H1 (cell line): ENCODE measurements around the gene FOXRED1. TPM values are rescaled to one million over a fixed set of nuclear protein-coding genes. Genes with fewer than 3 reads are reported as not detected.

Experiments used
- CTCF ChIA-PET: fragments of 300-600 bp; sonication (Branson Sonifier 250); formaldehyde crosslinking; loops from one replicate; lab custom pipeline; 2021; ENCODE audit not compliant: partially characterized antibody; lab: Charles Lee
- POLR2A ChIA-PET: fragments of 300-600 bp; sonication (Branson Sonifier 250); formaldehyde crosslinking; loops from one replicate; lab custom pipeline; 2021; ENCODE audit warnings: inconsistent platforms; ENCODE audit not compliant: partially characterized antibody; lab: Charles Lee
- DNase-seq, 2 experiments: peaks; one replicate each; pipeline versions ENCODE4 v3.0.0 to v3.0.0-alpha.2; 2010 to 2022; ENCODE audit warnings: low spot score in 2 of 2, low read depth in 1 of 2, mixed read lengths in 1 of 2
- FAIRE-seq: peaks from 2 replicates; lab custom pipeline; 2011; peaks lifted over from hg19 to GRCh38; lab: Jason Lieb, UNC
- H2AFZ ChIP-seq: 2 replicates; pipeline ENCODE4 v1.8.1; 2012; ENCODE audit warnings: low read length, inconsistent platforms
- H2AK5ac ChIP-seq: 2 replicates; pipeline ENCODE4 v1.6.1; 2013; ENCODE audit warnings: low read depth, low read length
- H2BK120ac ChIP-seq: replicated peaks from 2 replicates; pipeline ENCODE3; 2013; ENCODE audit warnings: low read depth, low read length, inconsistent platforms
- H2BK12ac ChIP-seq: 2 replicates; pipeline ENCODE4 v1.6.1; 2013; ENCODE audit warnings: low read depth, low read length
- H2BK15ac ChIP-seq: 2 replicates; pipeline ENCODE4 v1.6.1; 2013; ENCODE audit warnings: low read length
- H2BK20ac ChIP-seq: 2 replicates; pipeline ENCODE4 v1.6.1; 2013; ENCODE audit warnings: low read length
- H2BK5ac ChIP-seq: 2 replicates; pipeline ENCODE4 v1.6.1; 2013; ENCODE audit warnings: low read depth, low read length
- H3K14ac ChIP-seq: 2 replicates; pipeline ENCODE4 v1.6.1; 2013; ENCODE audit warnings: inconsistent platforms; ENCODE audit not compliant: insufficient read length
- H3K18ac ChIP-seq: 2 replicates; pipeline ENCODE4 v1.6.1; 2013; ENCODE audit warnings: low read length; ENCODE audit errors: extremely low read depth
- H3K23ac ChIP-seq: 2 replicates; pipeline ENCODE4 v1.6.1; 2013; ENCODE audit warnings: inconsistent platforms; ENCODE audit not compliant: insufficient read length
- H3K23me2 ChIP-seq: 2 replicates; pipeline ENCODE4 v1.6.1; 2013; ENCODE audit warnings: low read depth, low read length
- H3K27ac ChIP-seq: 2 replicates; pipeline ENCODE4 v1.6.1; 2011; ENCODE audit warnings: low read depth, low read length, inconsistent platforms
- H3K27me3 ChIP-seq, 4 experiments: replicated peaks in 1 of 4; 1 replicate in 1 of 4; 2 replicates in 3 of 4; pipeline versions ENCODE4 v1.6.1 to v1.8.1; 2011 to 2013; ENCODE audit warnings: low read length in 3 of 4, mild to moderate bottlenecking in 3 of 4, inconsistent platforms in 2 of 4, mixed read lengths in 2 of 4, moderate library complexity in 1 of 4; ENCODE audit not compliant: control insufficient read depth in 3 of 4, insufficient read depth in 3 of 4; ENCODE audit errors: extremely low read depth in 1 of 4
- H3K36me3 ChIP-seq, 4 experiments: 2 replicates each; pipeline versions ENCODE4 v1.6.1 to v1.8.1; 2011 to 2013; ENCODE audit warnings: mild to moderate bottlenecking in 4 of 4, low read length in 3 of 4, moderate library complexity in 2 of 4, control low read depth in 1 of 4, inconsistent platforms in 1 of 4; ENCODE audit not compliant: insufficient read depth in 4 of 4, control insufficient read depth in 2 of 4
- H3K4ac ChIP-seq: replicated peaks from 2 replicates; pipeline ENCODE3; 2013; ENCODE audit warnings: low read length, low read depth, mixed read lengths, inconsistent platforms; ENCODE audit not compliant: insufficient read length
- H3K4me1 ChIP-seq, 4 experiments: replicated peaks in 1 of 4; 1 replicate in 1 of 4; 2 replicates in 3 of 4; pipeline versions ENCODE4 v1.6.1 to v1.8.1; 2011 to 2013; ENCODE audit warnings: low read length in 3 of 4, inconsistent platforms in 2 of 4, mixed read lengths in 1 of 4; ENCODE audit not compliant: insufficient read depth in 4 of 4, control insufficient read depth in 3 of 4
- H3K4me2 ChIP-seq, 2 experiments: 2 replicates each; pipeline versions ENCODE4 v1.6.1 to v1.8.1; 2011 to 2013; ENCODE audit warnings: low read depth in 2 of 2, low read length in 2 of 2, control low read depth in 1 of 2, inconsistent platforms in 1 of 2, mild to moderate bottlenecking in 1 of 2; ENCODE audit not compliant: insufficient read depth in 1 of 2
- H3K4me3 ChIP-seq, 4 experiments: fragments of 200-600, 300-600 bp in 1 of 4; sonication (generic), shearing (Covaris generic), sonication (Bioruptor Twin) in 1 of 4; 2 replicates each; pipeline versions ENCODE4 v1.5.1 to v1.8.1; 2011 to 2016; ENCODE audit warnings: low read length in 4 of 4, low read depth in 3 of 4, control low read depth in 2 of 4, inconsistent platforms in 2 of 4, mild to moderate bottlenecking in 2 of 4, mixed read lengths in 1 of 4, moderate library complexity in 1 of 4; ENCODE audit not compliant: insufficient read depth in 2 of 4; ENCODE audit errors: extremely low read depth in 1 of 4
- H3K56ac ChIP-seq: replicated peaks from 2 replicates; pipeline ENCODE3; 2013; ENCODE audit warnings: low read depth, mild to moderate bottlenecking, mixed read lengths, low read length, inconsistent platforms; ENCODE audit not compliant: insufficient read length
- H3K79me1 ChIP-seq: 2 replicates; pipeline ENCODE4 v1.6.1; 2013; ENCODE audit warnings: low read depth, low read length, control low read depth
- H3K79me2 ChIP-seq, 2 experiments: 2 replicates each; pipeline versions ENCODE4 v1.6.1 to v1.8.1; 2012 to 2013; ENCODE audit warnings: low read length in 2 of 2, mild to moderate bottlenecking in 2 of 2, inconsistent platforms in 1 of 2; ENCODE audit not compliant: insufficient read depth in 2 of 2, control insufficient read depth in 1 of 2
- H3K9ac ChIP-seq, 4 experiments: replicated peaks in 1 of 4; 1 replicate in 1 of 4; 2 replicates in 3 of 4; pipeline versions ENCODE4 v1.6.1 to v1.8.1; 2011 to 2013; ENCODE audit warnings: low read depth in 3 of 4, low read length in 3 of 4, control low read depth in 2 of 4, mild to moderate bottlenecking in 2 of 4, moderate library complexity in 2 of 4, inconsistent platforms in 1 of 4; ENCODE audit errors: extremely low read depth in 1 of 4
- H3K9me3 ChIP-seq, 2 experiments: 2 replicates each; pipeline versions ENCODE4 v1.6.1 to v1.8.1; 2012 to 2013; ENCODE audit warnings: mild to moderate bottlenecking in 2 of 2, moderate library complexity in 2 of 2, control low read depth in 1 of 2, inconsistent platforms in 1 of 2, low read depth in 1 of 2, low read length in 1 of 2, mixed read lengths in 1 of 2; ENCODE audit not compliant: insufficient read depth in 2 of 2
- H4K20me1 ChIP-seq, 2 experiments: replicated peaks in 1 of 2; 2 replicates each; pipeline versions ENCODE3 to v1.8.1; 2011 to 2013; ENCODE audit warnings: inconsistent platforms in 2 of 2, low read length in 2 of 2, mild to moderate bottlenecking in 1 of 2; ENCODE audit not compliant: insufficient read depth in 2 of 2, control insufficient read depth in 1 of 2
- H4K5ac ChIP-seq: 2 replicates; pipeline ENCODE4 v1.6.1; 2013; ENCODE audit warnings: low read length, low read depth, mixed read lengths, inconsistent platforms; ENCODE audit not compliant: insufficient read length
- H4K8ac ChIP-seq: 2 replicates; pipeline ENCODE4 v1.8.0; 2013; ENCODE audit warnings: mild to moderate bottlenecking, moderate library complexity, low read length, inconsistent platforms; ENCODE audit not compliant: insufficient read depth; ENCODE audit errors: extremely low read depth
- H4K91ac ChIP-seq: replicated peaks from 2 replicates; pipeline ENCODE3; 2013; ENCODE audit warnings: low read length, mixed read lengths, inconsistent platforms; ENCODE audit not compliant: insufficient read length
- ASH2L ChIP-seq: fragments of 200-600, 300-600 bp; sonication (generic); IDR thresholded peaks from one replicate; pipeline ENCODE4 v1.7.1; 2017; ENCODE audit warnings: low read length
- CBX8 ChIP-seq: fragments of 300-800, 300-1000 bp; sonication (generic); IDR thresholded peaks from 2 replicates; pipeline ENCODE4 v1.7.1; 2016; ENCODE audit warnings: low read depth, low read length, borderline replicate concordance
- CEBPB ChIP-seq: IDR thresholded peaks from 2 replicates; pipeline ENCODE4 v1.6.1; 2012; ENCODE audit warnings: low read depth, low read length
- CHD2 ChIP-seq: IDR thresholded peaks from 2 replicates; pipeline ENCODE4 v1.6.1; 2012; ENCODE audit warnings: low read length, improper control_type of control experiment
- EP300 ChIP-seq, 2 experiments: IDR thresholded peaks; 1 replicate in 1 of 2; 2 replicates in 1 of 2; pipeline ENCODE4 v1.6.1; 2011 to 2012; ENCODE audit warnings: low read depth in 2 of 2, low read length in 2 of 2, mild to moderate bottlenecking in 2 of 2, borderline replicate concordance in 1 of 2, inconsistent platforms in 1 of 2, moderate library complexity in 1 of 2
- GABPA ChIP-seq: IDR thresholded peaks from 2 replicates; pipeline ENCODE4 v1.6.1; 2011; ENCODE audit warnings: mild to moderate bottlenecking, low read length, moderate library complexity, borderline replicate concordance; ENCODE audit not compliant: insufficient read depth
- POLR2A ChIP-seq, 2 experiments: IDR thresholded peaks; 1 replicate in 1 of 2; 2 replicates in 1 of 2; pipeline ENCODE4 v1.6.1; 2011; ENCODE audit warnings: low read depth in 2 of 2, low read length in 2 of 2, mild to moderate bottlenecking in 2 of 2; ENCODE audit errors: control extremely low read depth in 1 of 2
- POLR2AphosphoS5 ChIP-seq: IDR thresholded peaks from 2 replicates; pipeline ENCODE4 v1.6.1; 2011; ENCODE audit warnings: low read depth, low read length
- RFX5 ChIP-seq: IDR thresholded peaks from 2 replicates; pipeline ENCODE4 v1.6.1; 2011; ENCODE audit warnings: low read depth, low read length, improper control_type of control experiment, borderline replicate concordance
- TAF1 ChIP-seq: IDR thresholded peaks from 2 replicates; pipeline ENCODE4 v1.6.1; 2011; ENCODE audit warnings: mild to moderate bottlenecking, low read depth, low read length
- YY1 ChIP-seq: IDR thresholded peaks from 2 replicates; pipeline ENCODE4 v1.6.1; 2011; ENCODE audit warnings: low read depth, mild to moderate bottlenecking, low read length
- WGBS, 2 experiments: shearing (Covaris generic) in 1 of 2; methylation state at CpG; one replicate each; pipeline versions ENCODE4 v1.1.6 to v1.1.7; 2013 to 2015; ENCODE audit warnings: low lambda C conversion rate in 2 of 2, mixed read lengths in 2 of 2, inconsistent platforms in 1 of 2, low coverage in 1 of 2, missing lambda C conversion rate in 1 of 2; ENCODE audit not compliant: insufficient replicate concordance in 2 of 2, insufficient coverage in 1 of 2, insufficient read length in 1 of 2; ENCODE audit errors: extremely low coverage in 1 of 2, missing lambda C conversion rate in 1 of 2; 5-methylcytosine and 5-hydroxymethylcytosine counted together
- polyA plus RNA-seq, 7 experiments: library from polyadenylated mRNA; depleted of rRNA in 3 of 7; stranded (reverse) in 5 of 7; unstranded in 2 of 7; fragments of >200 nt in 5 of 7; fragments of 200-250 nt in 2 of 7; gene quantifications; 1 replicate in 5 of 7; 2 replicates in 1 of 7; 4 replicates in 1 of 7; pipeline versions ENCODE4 v1.2.1 to v1.2.3, GENCODE V29; 2011 to 2013; ENCODE audit warnings: missing spikeins in 2 of 7, mixed read lengths in 2 of 7
- total RNA-seq: library from RNA; stranded (reverse); fragmentation: NEBNext Ultra II Directional; extraction: Animal tissue kit (Norgen Biotek cat#: 25700); gene quantifications from 2 replicates; pipeline ENCODE4 v1.2.1, GENCODE V29; 2021
- TF ChIP-seq, protein P1 (sequence below): IDR thresholded peaks from 2 replicates; pipeline ENCODE4 v1.6.1; 2012; ENCODE audit warnings: inconsistent platforms
- TF ChIP-seq, protein P2 (sequence below): IDR thresholded peaks from 2 replicates; pipeline ENCODE4 v1.6.1; 2011; ENCODE audit warnings: low read depth, mild to moderate bottlenecking, low read length; ENCODE audit not compliant: insufficient read depth

FOXRED1 gene
- total and polyA plus RNA-seq, 2 of the 8 experiments (the other 6 are each of a cell fraction or from before 2014, with no cell fraction given): 48.8 to 99.4 TPM

GRCh38 chr11:126282361-126282735 is 13.4 kb downstream of the FOXRED1 start:
- H3K9me3 ChIP-seq: no peaks in the 10 kb centered on the region
- no peak overlapping the region for H2BK5ac ChIP-seq
- H2BK20ac ChIP-seq: no peak overlapping the region
- peak overlapping the region; percentile 85; the same call in 1 of the 2 replicates for H3K18ac ChIP-seq
- peaks cover 0 to 5% (median 2%) of the 10 kb centered on the region in 4 experiments; a peak in 4 of 7 replicates for H3K27me3 ChIP-seq
- peaks cover 2% of the 10 kb centered on the region; the same call in 1 of the 2 replicates for H3K79me1 ChIP-seq
- 0 out of 2 replicates have a peak overlapping the region, but pooled peaks have one; percentile 71 for H2BK12ac ChIP-seq
- no peak overlapping the region for H3K56ac ChIP-seq
- peaks cover 13% of the 10 kb centered on the region for H3K23me2 ChIP-seq
- 14% methylated on average over 10 of the region's 15 CpGs; no CpG with 5 or more reads in 1 of the 2 experiments for WGBS, 2 experiments
- CTCF ChIA-PET: interaction anchor here (0.9 to 1.6 kb wide), 2 partner anchors 11 to 89 kb away, joined by 3 read pairs; no protein-coding TSS in a partner anchor
- peaks cover 2 to 6% (median 4%) of the 10 kb centered on the region in 4 experiments; a peak in 6 of 8 replicates for H3K36me3 ChIP-seq
- H2AFZ ChIP-seq: peak overlapping the region; percentile 93
- no peaks in the 10 kb centered on the region for H3K79me2 ChIP-seq
- H3K4ac ChIP-seq: no peak overlapping the region
- no peak overlapping the region for H4K5ac ChIP-seq
- POLR2A ChIA-PET: interaction anchor here (0.6 to 4.6 kb wide), 15 partner anchors 8 to 1094 kb away, joined by 3 to 75 read pairs (median 3); partner anchors contain the start of genes DCPS, FAM118B, FOXRED1 and RPUSD4
- peaks cover 0 to 6% (median 4%) of the 10 kb centered on the region in 4 experiments; a peak in 4 of 7 replicates for H3K4me1 ChIP-seq
- peak overlapping the region; percentile 80 to 94 for H3K4me2 ChIP-seq
- H3K4me3 ChIP-seq: peak overlapping the region; percentile 46 to 91 (median 83)
- no peak overlapping the region for H3K14ac ChIP-seq
- H2BK15ac ChIP-seq: no peak overlapping the region
- H3K9ac ChIP-seq: peak overlapping the region in 1 of 4 experiments; percentile 49; a peak in 2 of 7 replicates
- no peaks in the 10 kb centered on the region for H4K20me1 ChIP-seq
- FAIRE-seq (no peak), DNase-seq (peak in 1 of 2 experiments; percentile 64)
- H3K27ac ChIP-seq: no peak overlapping the region
- no peak overlapping the region for H2BK120ac ChIP-seq
- peak overlapping the region; percentile 62 for H4K8ac ChIP-seq
- no peak overlapping the region for H4K91ac ChIP-seq
- H3K23ac ChIP-seq: no peak overlapping the region
- H2AK5ac ChIP-seq: no peak overlapping the region
- no peak for TF ChIP-seq EP300 (IDR thresholded peaks at IDR 0.05; ENCODE audit: borderline replicate concordance in 1 of 2, low read depth in 2 of 2, low read length in 2 of 2)
- no peak for TF ChIP-seq POLR2AphosphoS5
- no peak for TF ChIP-seq CBX8
- no peak for TF ChIP-seq POLR2A (IDR thresholded peaks at IDR 0.05; ENCODE audit: control extremely low read depth in 1 of 2, low read depth in 2 of 2, low read length in 2 of 2)
- no peak for TF ChIP-seq YY1
- no peak for TF ChIP-seq CEBPB
- peak; percentile 21; the same call in 1 of the 2 replicates for TF ChIP-seq TAF1
- TF ChIP-seq, protein P1, sequence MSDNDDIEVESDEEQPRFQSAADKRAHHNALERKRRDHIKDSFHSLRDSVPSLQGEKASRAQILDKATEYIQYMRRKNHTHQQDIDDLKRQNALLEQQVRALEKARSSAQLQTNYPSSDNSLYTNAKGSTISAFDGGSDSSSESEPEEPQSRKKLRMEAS: 0 out of 2 replicates have a peak, but pooled peaks have one; percentile 28
- TF ChIP-seq CHD2: no peak
- TF ChIP-seq, protein P2, sequence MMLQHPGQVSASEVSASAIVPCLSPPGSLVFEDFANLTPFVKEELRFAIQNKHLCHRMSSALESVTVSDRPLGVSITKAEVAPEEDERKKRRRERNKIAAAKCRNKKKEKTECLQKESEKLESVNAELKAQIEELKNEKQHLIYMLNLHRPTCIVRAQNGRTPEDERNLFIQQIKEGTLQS: no peak
- peak; percentile 22 for TF ChIP-seq ASH2L
- TF ChIP-seq GABPA: no peak
- TF ChIP-seq RFX5: no peak
